PFSK-1 (cell line): Measurements from ENCODE around the gene VASH2.

Experiments used
- FOXP2 ChIP-seq: optimal IDR thresholded peaks from 2 replicates; pipeline ENCODE3; 2011; ENCODE audit warnings: borderline replicate concordance, control low read depth, inconsistent platforms; ENCODE audit not compliant: insufficient read depth; ENCODE audit errors: extremely low read length, extremely low read depth
- POLR2AphosphoS5 ChIP-seq: IDR thresholded peaks from 2 replicates; pipeline ENCODE4 v1.6.1; 2012; ENCODE audit warnings: low read depth, mild to moderate bottlenecking, control low read depth, low read length, moderate library complexity
- REST ChIP-seq, 2 experiments: IDR thresholded peaks; 2 replicates each; pipeline versions ENCODE4 v1.6.1 to v1.8.0; 2011 to 2012; ENCODE audit warnings: low read depth in 2 of 2, low read length in 2 of 2, control low read depth in 1 of 2, inconsistent platforms in 1 of 2, mild to moderate bottlenecking in 1 of 2, moderate library complexity in 1 of 2; ENCODE audit not compliant: insufficient read depth in 1 of 2
- SIN3A ChIP-seq: IDR thresholded peaks from 2 replicates; pipeline ENCODE4 v1.6.1; 2012; ENCODE audit warnings: mild to moderate bottlenecking, low read length, moderate library complexity, borderline replicate concordance; ENCODE audit not compliant: insufficient read depth
- TAF1 ChIP-seq: IDR thresholded peaks from 2 replicates; pipeline ENCODE4 v1.6.1; 2012; ENCODE audit warnings: low read length, control low read depth, borderline replicate concordance; ENCODE audit not compliant: insufficient read depth

Gene VASH2

GRCh38 chr1:213003256-213003655, 52.9 kb downstream of the VASH2 start:
- TF ChIP-seq REST (IDR thresholded peaks at IDR 0.05; ENCODE audit: insufficient read depth in 1 of 2, low read depth in 2 of 2, low read length in 2 of 2) (no peak), SIN3A (no peak), FOXP2 (no peak), TAF1 (no peak), POLR2AphosphoS5 (no peak)

GRCh38 chr1:213008564-213008963, 58.2 kb downstream of the VASH2 start:
- TF ChIP-seq REST (IDR thresholded peaks at IDR 0.05; ENCODE audit: insufficient read depth in 1 of 2, low read depth in 2 of 2, low read length in 2 of 2) (no peak), POLR2AphosphoS5 (no peak), SIN3A (no peak), FOXP2 (no peak), TAF1 (no peak)

GRCh38 chr1:213014642-213015041, 64.3 kb downstream of the VASH2 start:
- TF ChIP-seq TAF1 (no peak), FOXP2 (no peak), SIN3A (no peak), POLR2AphosphoS5 (no peak), REST (IDR thresholded peaks at IDR 0.05; ENCODE audit: insufficient read depth in 1 of 2, low read depth in 2 of 2, low read length in 2 of 2) (no peak)

GRCh38 chr1:213015099-213016050, 65.0 kb downstream of the VASH2 start, which contains the start of gene ANGEL2:
ANGEL2 (minus strand) TSS chr1:213015867; CDS start chr1:213015671, 196 bp downstream.
- TF ChIP-seq REST (IDR thresholded peaks at IDR 0.05; ENCODE audit: insufficient read depth in 1 of 2, low read depth in 2 of 2, low read length in 2 of 2): no peak
- TF ChIP-seq TAF1: peak; percentile 69; the same call in 1 of the 2 replicates
- peak; percentile 2; the same call in 1 of the 2 replicates for TF ChIP-seq SIN3A
- peak; percentile 25 for TF ChIP-seq FOXP2
- TF ChIP-seq POLR2AphosphoS5: peak; percentile 95
